Measurements from ENCODE around the gene GNGT2. TPM values are rescaled to one million over a fixed set of nuclear protein-coding genes. Genes with fewer than 3 reads are reported as not detected.

The GNGT2 gene
- total and polyA plus RNA-seq, 2 experiments from 2014 or later = 0.42 to 1.5 TPM

GRCh38 chr17:49224198-49224996 is 14.0 kb upstream of the GNGT2 start (continued):
- TF ChIP-seq ZNF462 (CRISPR knock-in tag; IDR thresholded peaks at IDR 0.05) (no peak), NANOG (IDR thresholded peaks at IDR 0.05; ENCODE audit: borderline replicate concordance) (no peak), STAT1 (IDR thresholded peaks at IDR 0.05; ENCODE audit: unreplicated experiment) (no peak)

GRCh38 chr17:49223517-49224197 is 13.3 kb upstream of the GNGT2 start:
- Histone ChIP-seq H3K27ac (ENCODE audit: low read depth) (no peak overlapping the region), H3K79me2 (replicated peaks; ENCODE audit: insufficient read depth) (no peaks in the 10 kb centered on the region), H3K4me3 (peak overlapping the region; percentile 70), H3K4me1 (ENCODE audit: insufficient read depth) (peaks cover 14% of the 10 kb centered on the region), H3K4me2 (peak overlapping the region; percentile 92), H3K36me3 (ENCODE audit: insufficient read depth) (no peaks in the 10 kb centered on the region; the same call in 1 of the 2 replicates), H3K27me3 (ENCODE audit: insufficient read depth) (peaks cover 64% of the 10 kb centered on the region), H3F3A (replicated peaks; ENCODE audit: low read depth) (0 out of 2 replicates have a peak, but pooled peaks cover 6% of the 10 kb centered on the region), H4K20me1 (replicated peaks; ENCODE audit: insufficient read depth) (no peaks in the 10 kb centered on the region), H3K9me2 (ENCODE audit: insufficient read depth) (no peaks in the 10 kb centered on the region), H2AFZ (peak overlapping the region; percentile 91)
- Mint-ChIP-seq H3K27ac (no peak overlapping the region), H3K4me1 (peaks cover 19% of the 10 kb centered on the region), H3K27me3 (ENCODE audit: insufficient read depth, low read depth, poor library complexity) (peaks cover 58% of the 10 kb centered on the region), H3K36me3 (ENCODE audit: low read depth) (no peaks in the 10 kb centered on the region), H3K9me3 (no peaks in the 10 kb centered on the region), H3K4me3 (peak overlapping the region; percentile 73)
- ATAC-seq (peak; percentile 59), DNase-seq (ENCODE audit: low spot score) (peak; percentile 84)
- TF ChIP-seq EZH2phosphoT487 (IDR thresholded peaks at IDR 0.05; ENCODE audit: unreplicated experiment) (no peak), EZH2 (IDR thresholded peaks at IDR 0.05; ENCODE audit: low read depth, unreplicated experiment) (peak; percentile 24), JUNB (IDR thresholded peaks at IDR 0.05; ENCODE audit: unreplicated experiment) (no peak), CTCF (conservative IDR thresholded peaks at IDR 0.05; ENCODE audit: low read depth in 2 of 2) (peak; percentile 85 to 93)

Measured in GM23338 (cell line).